ENCODE results near the gene DPP10.

The DPP10 gene

GRCh38 chr2:114714313-114714712 is 271.9 kb downstream of the DPP10 start:
- no peak for TF ChIP-seq EZH2 (IDR thresholded peaks at IDR 0.05; ENCODE audit: borderline replicate concordance, low read length)
- TF ChIP-seq, protein P1, sequence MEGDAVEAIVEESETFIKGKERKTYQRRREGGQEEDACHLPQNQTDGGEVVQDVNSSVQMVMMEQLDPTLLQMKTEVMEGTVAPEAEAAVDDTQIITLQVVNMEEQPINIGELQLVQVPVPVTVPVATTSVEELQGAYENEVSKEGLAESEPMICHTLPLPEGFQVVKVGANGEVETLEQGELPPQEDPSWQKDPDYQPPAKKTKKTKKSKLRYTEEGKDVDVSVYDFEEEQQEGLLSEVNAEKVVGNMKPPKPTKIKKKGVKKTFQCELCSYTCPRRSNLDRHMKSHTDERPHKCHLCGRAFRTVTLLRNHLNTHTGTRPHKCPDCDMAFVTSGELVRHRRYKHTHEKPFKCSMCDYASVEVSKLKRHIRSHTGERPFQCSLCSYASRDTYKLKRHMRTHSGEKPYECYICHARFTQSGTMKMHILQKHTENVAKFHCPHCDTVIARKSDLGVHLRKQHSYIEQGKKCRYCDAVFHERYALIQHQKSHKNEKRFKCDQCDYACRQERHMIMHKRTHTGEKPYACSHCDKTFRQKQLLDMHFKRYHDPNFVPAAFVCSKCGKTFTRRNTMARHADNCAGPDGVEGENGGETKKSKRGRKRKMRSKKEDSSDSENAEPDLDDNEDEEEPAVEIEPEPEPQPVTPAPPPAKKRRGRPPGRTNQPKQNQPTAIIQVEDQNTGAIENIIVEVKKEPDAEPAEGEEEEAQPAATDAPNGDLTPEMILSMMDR (IDR thresholded peaks at IDR 0.05; ENCODE audit: low read length) = no peak
- Histone ChIP-seq H3K9me3 (ENCODE audit: low read length) (no peaks in the 10 kb centered on the region), H3K4me3 (ENCODE audit: low read depth, low read length, poor library complexity, severe bottlenecking) (no peak overlapping the region), H3K27me3 (ENCODE audit: insufficient read depth, low read length) (no peaks in the 10 kb centered on the region), H3K27ac (ENCODE audit: low read depth, low read length, poor library complexity, severe bottlenecking) (no peak overlapping the region), H3K4me2 (ENCODE audit: low read length) (no peak overlapping the region), H3K9ac (ENCODE audit: low read length) (no peak overlapping the region), H2AFZ (ENCODE audit: low read length) (no peak overlapping the region), H3K9me2 (ENCODE audit: low read depth, low read length) (no peaks in the 10 kb centered on the region), H3F3A (ENCODE audit: insufficient read depth, low read length) (no peaks in the 10 kb centered on the region), H3K79me2 (ENCODE audit: insufficient read depth, low read length) (no peaks in the 10 kb centered on the region), H3K4me1 (ENCODE audit: insufficient read depth, low read length, severe bottlenecking) (no peaks in the 10 kb centered on the region), H3K36me3 (ENCODE audit: insufficient read depth, low read length) (no peaks in the 10 kb centered on the region), H4K20me1 (ENCODE audit: insufficient read depth, low read length) (no peaks in the 10 kb centered on the region)

GRCh38 chr2:114717049-114717448 is 274.6 kb downstream of the DPP10 start:
- Histone ChIP-seq H3K36me3 (ENCODE audit: insufficient read depth, low read length) (no peaks in the 10 kb centered on the region), H3F3A (ENCODE audit: insufficient read depth, low read length) (no peaks in the 10 kb centered on the region), H2AFZ (ENCODE audit: low read length) (no peak overlapping the region), H3K9ac (ENCODE audit: low read length) (no peak overlapping the region), H3K79me2 (ENCODE audit: insufficient read depth, low read length) (no peaks in the 10 kb centered on the region), H3K9me3 (ENCODE audit: low read length) (no peaks in the 10 kb centered on the region), H3K4me1 (ENCODE audit: insufficient read depth, low read length, severe bottlenecking) (no peaks in the 10 kb centered on the region), H3K27me3 (ENCODE audit: insufficient read depth, low read length) (no peaks in the 10 kb centered on the region), H4K20me1 (ENCODE audit: insufficient read depth, low read length) (no peaks in the 10 kb centered on the region), H3K27ac (ENCODE audit: low read depth, low read length, poor library complexity, severe bottlenecking) (no peak overlapping the region), H3K9me2 (ENCODE audit: low read depth, low read length) (no peaks in the 10 kb centered on the region), H3K4me2 (ENCODE audit: low read length) (no peak overlapping the region), H3K4me3 (ENCODE audit: low read depth, low read length, poor library complexity, severe bottlenecking) (no peak overlapping the region)
- TF ChIP-seq, protein P1 (IDR thresholded peaks at IDR 0.05; ENCODE audit: low read length) = no peak

- H3K4me1 ChIP-seq (ENCODE audit: insufficient read depth, low read length, severe bottlenecking) = no peaks in the 10 kb centered on the region
- H3K27ac ChIP-seq (ENCODE audit: low read depth, low read length, poor library complexity, severe bottlenecking) = no peak overlapping the region
- no peaks in the 10 kb centered on the region for H3K9me2 ChIP-seq (ENCODE audit: low read depth, low read length)
- H3K9me3 ChIP-seq (ENCODE audit: low read length) = no peaks in the 10 kb centered on the region
- H3F3A ChIP-seq (ENCODE audit: insufficient read depth, low read length) = no peaks in the 10 kb centered on the region
- TF ChIP-seq, protein P1 (IDR thresholded peaks at IDR 0.05; ENCODE audit: low read length) = no peak
- TF ChIP-seq EZH2 (IDR thresholded peaks at IDR 0.05; ENCODE audit: borderline replicate concordance, low read length) = no peak
- H3K4me3 ChIP-seq (ENCODE audit: low read depth, low read length, poor library complexity, severe bottlenecking) = no peak overlapping the region
- H3K9ac ChIP-seq (ENCODE audit: low read length) = no peak overlapping the region
- no peak overlapping the region for H2AFZ ChIP-seq (ENCODE audit: low read length)
- H4K20me1 ChIP-seq (ENCODE audit: insufficient read depth, low read length) = no peaks in the 10 kb centered on the region
- no peaks in the 10 kb centered on the region for H3K79me2 ChIP-seq (ENCODE audit: insufficient read depth, low read length)
- H3K27me3 ChIP-seq (ENCODE audit: insufficient read depth, low read length) = no peaks in the 10 kb centered on the region
- H3K4me2 ChIP-seq (ENCODE audit: low read length) = no peak overlapping the region
- H3K36me3 ChIP-seq (ENCODE audit: insufficient read depth, low read length) = no peaks in the 10 kb centered on the region
Measured at GRCh38 chr2:114724454-114724853, 282.0 kb downstream of the DPP10 start.

All from OCI-LY1 (cell line).